ENCODE measurements around the gene ANKRD33.

ANKRD33 gene, protein sequence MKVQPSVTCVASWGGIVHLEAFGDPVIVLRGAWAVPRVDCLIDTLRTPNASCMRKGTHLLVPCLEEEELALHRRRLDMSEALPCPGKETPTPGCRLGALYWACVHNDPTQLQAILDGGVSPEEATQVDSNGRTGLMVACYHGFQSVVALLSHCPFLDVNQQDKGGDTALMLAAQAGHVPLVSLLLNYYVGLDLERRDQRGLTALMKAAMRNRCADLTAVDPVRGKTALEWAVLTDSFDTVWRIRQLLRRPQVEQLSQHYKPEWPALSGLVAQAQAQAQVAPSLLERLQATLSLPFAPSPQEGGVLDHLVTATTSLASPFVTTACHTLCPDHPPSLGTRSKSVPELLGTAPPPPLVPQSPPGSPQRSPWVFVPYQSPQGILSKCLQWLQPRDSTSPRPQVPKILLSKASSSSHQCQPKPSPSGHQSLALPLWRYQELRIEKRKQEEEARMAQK

GRCh38 chr12:51887476-51888315 is at the start of gene ANKRD33:
Gene ANKRD33, plus strand, starts transcription at chr12:51888103. Its CDS starts 84 bp downstream, at chr12:51888187.
- no peak for DNase-seq

DNA sequence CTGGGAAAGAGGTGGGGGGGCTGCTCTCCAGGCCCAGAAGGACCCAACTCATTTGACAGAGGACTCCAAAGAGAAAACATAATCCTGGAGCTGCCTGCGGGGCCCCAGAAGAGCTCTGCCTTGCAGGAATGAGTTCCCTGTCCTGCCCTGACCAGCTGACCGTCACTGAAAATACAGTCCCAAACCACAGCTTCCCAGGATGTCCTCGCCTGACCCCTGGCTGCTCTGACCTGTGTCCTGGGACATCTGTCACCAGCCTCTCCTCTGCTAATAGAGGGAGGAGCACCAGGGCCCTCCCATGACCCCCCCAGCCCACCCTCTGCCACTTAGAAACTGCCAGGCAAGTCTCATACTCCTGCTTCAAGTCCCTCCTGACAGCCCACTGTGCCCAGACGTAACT is 49.1 kb upstream of the ANKRD33 start:
- DNase-seq, result no peak

- DNase-seq, result no peak
Observed at GRCh38 chr12:51839310-51839947, 48.5 kb upstream of the ANKRD33 start.

DNA sequence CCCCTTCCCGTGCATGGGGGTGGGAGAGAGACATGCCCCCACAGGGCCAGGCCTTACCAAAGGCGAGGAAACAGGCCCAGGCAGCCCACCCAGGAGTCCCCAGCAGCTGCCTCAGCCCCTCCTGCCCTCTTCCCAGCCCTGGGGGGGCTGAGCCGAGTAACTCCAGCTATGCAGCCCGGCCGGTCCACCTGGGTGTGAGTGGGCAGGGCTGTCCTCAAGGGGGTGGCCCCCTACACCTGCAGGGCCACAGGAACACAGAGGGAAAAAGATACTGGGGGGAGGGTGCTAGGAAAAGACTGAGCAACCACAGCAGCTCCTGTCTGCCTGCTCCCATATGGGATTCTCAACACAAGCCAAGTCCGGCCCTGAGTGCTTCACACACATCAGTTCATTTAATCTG is 46.9 kb upstream of the ANKRD33 start:
- DNase-seq, result no peak

GRCh38 chr12:51841727-51842126 is 46.2 kb upstream of the ANKRD33 start:
- DNase-seq, result no peak

GRCh38 chr12:51844854-51845253 is 43.0 kb upstream of the ANKRD33 start:
- no peak for DNase-seq

GRCh38 chr12:51845482-51845881 is 42.4 kb upstream of the ANKRD33 start:
- DNase-seq, result no peak

- no peak for DNase-seq
Observed at GRCh38 chr12:51846271-51846691, 41.6 kb upstream of the ANKRD33 start.

DNA sequence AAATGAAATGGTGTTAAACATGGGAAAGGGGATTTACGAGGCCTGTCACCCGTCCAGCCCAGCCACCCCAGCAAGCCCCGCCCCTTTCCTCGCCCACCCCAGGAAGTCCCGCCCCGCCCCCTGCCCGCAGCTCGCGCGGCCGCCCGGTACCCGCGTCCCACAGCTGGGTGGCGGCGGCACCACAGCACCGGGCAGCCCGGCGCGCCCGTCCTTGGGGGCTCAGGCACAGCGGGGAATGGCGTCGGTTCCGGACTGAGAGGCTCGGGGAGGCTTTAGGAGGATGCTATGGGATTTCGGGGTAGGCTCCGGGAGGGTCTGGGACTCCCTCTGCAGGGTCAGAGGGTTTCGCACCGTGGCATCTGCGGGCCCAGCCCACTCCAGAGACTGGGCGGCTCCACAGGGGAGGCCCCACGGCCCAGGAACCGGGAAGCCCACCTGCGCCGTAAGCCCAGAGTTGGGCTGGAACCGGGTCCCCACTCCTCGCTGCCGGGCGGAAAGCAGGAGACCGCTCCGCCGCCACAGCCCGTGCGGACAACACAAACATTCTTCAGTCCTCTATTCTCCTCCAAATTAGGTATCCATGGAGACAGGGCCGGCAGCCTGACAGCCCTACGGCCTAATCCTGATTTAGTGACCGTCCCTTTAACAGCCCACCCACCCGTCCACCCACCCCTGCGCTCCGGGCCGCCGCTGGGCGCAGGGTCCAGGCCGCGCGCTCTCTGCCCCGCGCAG is 40.8 kb upstream of the ANKRD33 start:
- no peak for DNase-seq

GRCh38 chr12:51847643-51848325 is 40.1 kb upstream of the ANKRD33 start:
- no peak for DNase-seq

DNA sequence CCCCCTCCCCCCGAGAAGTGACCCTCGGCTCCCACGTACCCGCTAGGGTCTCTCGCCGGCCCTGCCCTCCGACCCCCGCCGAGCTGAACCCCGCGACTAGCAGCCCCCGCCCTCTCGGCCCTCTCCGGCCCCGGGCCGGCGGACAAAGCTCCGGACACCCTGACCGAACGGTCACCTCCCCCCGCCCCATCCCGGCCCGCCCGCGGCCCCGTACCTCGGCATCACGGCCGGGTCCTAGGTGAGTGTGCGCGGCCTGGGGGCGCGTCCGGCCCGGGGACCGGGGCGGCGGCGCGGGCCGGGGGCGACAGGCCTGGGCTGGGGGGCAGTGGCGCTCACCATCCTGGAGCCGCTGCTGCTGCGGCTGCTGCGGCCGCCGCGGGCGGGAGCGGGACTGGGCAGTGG is 39.6 kb upstream of the ANKRD33 start, which contains the start of gene FIGNL2:
Gene FIGNL2 (minus strand): TSS at position 393 of the 402 bp plus-strand sequence. CDS start 26,305 bp downstream, outside the sequence.
- no peak for DNase-seq

GRCh38 chr12:51848841-51849735 is 38.8 kb upstream of the ANKRD33 start:
- DNase-seq, result no peak

DNA sequence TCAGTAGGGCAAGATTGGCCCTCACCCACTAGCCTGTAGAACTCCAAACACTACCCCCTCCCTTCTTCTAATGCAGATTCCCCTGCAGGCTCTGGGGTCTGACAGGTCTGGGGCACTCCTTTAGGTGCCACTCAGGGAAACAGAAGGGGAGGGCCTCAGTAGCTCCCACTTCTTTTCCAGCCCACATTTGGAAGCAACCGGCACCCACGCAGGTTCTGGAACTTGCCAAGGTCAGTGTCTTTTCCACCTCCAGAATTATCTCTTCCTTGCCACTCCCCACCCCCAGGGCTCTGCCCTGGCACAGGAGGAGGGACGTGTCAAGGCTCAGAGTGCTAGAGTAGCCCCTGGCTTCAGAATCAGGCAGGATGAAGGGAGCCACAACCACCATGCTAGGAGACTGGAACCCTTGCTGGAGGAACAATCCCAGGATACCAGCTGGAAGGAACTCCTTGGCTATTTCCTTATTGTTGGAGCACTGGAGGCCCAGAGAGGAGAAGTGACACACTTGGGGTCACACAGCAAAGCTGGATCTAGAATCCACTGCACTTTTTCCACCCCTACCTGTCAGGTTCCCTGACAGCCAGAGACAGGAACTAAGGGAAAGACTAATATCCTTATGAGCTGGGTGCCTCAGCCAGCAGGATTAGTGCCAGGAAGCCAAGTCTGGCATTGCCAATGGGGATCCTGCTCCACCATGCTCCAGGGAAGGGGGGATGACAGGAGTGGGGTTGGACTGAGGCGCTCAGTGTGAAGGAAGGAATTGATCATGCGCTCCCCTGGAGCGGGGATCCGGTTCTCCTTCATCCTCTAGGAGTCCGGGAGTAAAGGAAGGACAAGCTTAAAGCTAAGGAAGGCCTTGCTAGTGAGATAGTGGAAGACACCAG is 37.6 kb upstream of the ANKRD33 start:
- no peak for DNase-seq

DNA sequence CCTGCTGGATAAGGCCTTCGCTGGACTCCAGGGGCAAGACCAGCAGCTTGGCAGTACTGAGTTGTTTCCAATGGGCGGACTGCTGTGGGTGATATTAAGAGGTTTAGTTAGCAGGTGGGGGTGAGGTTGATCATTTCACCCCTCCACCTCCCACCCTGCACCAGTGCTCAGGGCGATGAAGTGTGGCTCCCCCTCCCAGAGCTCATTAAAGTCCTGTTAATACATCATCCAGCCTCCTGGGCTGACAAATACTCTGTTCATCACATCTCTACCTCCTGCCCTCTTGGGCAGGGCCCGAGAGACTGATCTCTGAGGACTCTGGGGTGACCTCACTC is 37.0 kb upstream of the ANKRD33 start:
- DNase-seq, result no peak

DNA sequence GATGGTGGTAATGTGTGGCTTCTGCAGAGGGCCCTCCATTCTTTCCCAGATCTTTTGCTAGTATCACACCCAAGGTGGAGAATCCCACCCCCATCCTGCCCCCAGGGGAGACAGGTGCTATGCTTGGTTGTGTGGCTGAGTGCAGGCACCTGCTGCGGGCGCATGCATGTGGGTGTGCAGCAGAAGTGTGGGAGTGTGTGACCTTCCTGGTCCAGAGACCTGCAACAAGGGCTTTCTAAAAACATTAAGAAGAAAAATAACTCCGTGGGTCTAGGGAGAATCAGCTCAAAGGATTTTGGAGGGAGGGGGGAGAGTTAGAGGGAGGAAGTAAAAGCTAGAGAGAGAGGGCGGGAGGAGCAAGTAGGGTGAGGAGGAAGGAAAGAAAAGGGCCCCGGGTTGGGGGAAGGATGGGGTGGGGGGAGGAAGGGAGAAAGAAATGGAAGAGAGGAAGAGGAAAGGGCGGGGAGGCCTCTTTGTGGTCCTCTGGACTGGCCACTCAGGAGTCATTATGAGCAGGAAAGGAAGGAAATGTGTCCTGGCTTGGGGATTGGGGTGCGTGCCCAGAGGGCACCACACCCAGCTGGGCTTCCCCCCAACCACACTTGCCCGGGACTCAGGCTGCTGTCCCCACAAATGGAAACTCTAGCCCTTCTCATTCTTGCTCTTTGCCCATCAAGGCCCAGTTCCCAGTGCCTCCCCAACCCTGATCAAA is 36.3 kb upstream of the ANKRD33 start:
- no peak for DNase-seq

DNA sequence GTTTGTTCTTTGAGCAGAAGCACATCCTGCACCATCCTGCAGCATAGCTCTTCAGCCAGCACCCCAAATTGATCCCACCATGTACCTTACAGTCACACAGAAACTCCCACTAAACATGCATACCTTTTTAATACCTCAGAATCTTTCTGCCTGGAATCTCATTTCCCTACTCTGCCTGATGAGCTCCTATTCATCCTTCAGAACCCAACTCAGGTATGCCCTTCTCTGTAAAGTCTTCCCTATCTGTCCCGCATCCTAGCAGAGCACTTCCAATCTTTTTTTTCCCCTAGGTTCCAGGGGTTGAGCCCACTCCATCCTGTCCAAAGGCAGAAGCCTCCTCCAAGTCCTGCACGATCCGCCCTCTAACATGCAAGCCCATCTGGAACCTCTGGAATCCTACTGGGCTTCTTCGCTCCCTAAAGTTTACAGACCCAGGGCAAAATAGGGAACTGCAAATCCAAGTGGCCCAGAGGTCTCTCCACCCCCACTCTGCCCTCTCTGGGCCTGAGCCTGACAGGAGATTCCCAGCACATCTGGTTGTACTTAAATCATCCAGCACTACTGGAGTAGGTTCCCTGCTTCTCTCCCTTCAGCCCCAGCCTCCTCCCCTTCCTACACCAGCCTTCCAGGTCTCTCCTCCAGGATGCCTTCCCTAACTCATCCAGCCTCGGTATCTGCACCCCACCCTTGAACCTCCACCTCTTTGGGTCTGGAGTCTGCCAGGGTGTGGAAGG is 35.3 kb upstream of the ANKRD33 start:
- DNase-seq, result no peak

DNA sequence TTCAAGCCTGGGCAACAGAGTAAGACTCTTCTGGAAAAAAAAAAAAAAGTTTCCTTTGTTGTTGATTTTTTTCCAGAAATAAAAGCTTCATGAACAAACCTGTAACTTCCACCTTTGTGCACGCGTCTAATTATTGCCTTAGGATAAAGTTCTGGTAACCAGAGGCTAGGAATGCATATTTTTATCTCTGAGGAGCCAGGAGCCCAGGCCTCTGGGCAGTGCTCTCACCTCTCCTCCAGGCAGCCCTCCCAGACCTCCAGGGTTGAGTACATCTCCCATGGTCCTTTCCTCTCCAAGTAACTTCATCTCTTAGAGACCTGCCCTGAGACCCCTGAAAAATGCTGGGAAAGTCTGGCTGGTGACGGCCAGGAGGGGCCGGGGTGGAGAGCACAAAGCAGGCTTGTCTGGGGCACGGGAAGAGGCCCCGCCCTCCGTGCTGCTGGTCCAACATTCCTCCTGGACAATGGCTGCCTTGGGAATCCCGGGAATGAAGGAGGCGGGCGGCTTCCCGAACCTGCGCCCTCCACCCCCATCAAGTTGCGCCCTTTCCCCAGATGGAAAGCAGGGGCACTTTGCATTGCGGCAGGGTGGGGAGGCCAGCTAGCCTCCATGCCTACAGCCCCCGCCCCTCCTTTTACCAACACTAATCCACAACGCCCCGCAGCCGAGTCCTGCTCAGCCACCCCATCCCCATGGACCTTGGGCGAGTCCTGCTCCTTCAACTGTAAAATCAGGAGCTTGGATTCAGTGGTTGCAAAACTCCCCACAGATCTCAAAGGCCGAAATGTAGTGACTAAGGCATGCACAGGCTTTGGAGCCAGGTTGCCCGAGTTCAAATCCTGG is 32.1 kb upstream of the ANKRD33 start:
- DNase-seq, result peak; percentile 30

- no peak for DNase-seq
Observed at GRCh38 chr12:51860986-51861385, 26.9 kb upstream of the ANKRD33 start.

Measured in HCEC 1CT (cell line).